PC-3 (cell line): ENCODE measurements around the gene PMIS2. TPM values are rescaled to one million over a fixed set of nuclear protein-coding genes. Genes with fewer than 3 reads are reported as not detected.

Experiments
- ATAC-seq: fragments of 200-7000 bp; cut with Tn5 transposase; 2 replicates; pipeline ENCODE4 v1.9.1; 2020; ENCODE audit warnings: mild to moderate bottlenecking, moderate library complexity
- BruUV-seq: library from RNA; stranded (reverse); fragments of 400-500 nt; replicated peaks from 2 replicates; lab custom pipeline; 2021; lab: Mats Ljungman, UMichigan
- CTCF ChIA-PET: fragments of 300-600 bp; sonication (Branson Sonifier 250); formaldehyde crosslinking; loops from one replicate; lab custom pipeline; 2022; ENCODE audit warnings: antibody characterized with exemption; lab: Charles Lee
- POLR2A ChIA-PET: fragments of 300-600 bp; sonication (Branson Sonifier 250); formaldehyde crosslinking; loops from one replicate; lab custom pipeline; 2022; ENCODE audit warnings: antibody characterized with exemption; ENCODE audit not compliant: unreplicated experiment; lab: Charles Lee
- DNase-seq: peaks from one replicate; pipeline ENCODE4 v3.0.0-alpha.2; 2015
- H2AFZ ChIP-seq: fragments of 300-600 bp; sonication (generic); 2 replicates; pipeline ENCODE4 v1.6.0; 2016; ENCODE audit warnings: antibody characterized with exemption, low read length
- H3F3A ChIP-seq: fragments of 300-600 bp; sonication (generic); one replicate; pipeline ENCODE4 v1.6.0; 2017; ENCODE audit warnings: antibody characterized with exemption, low read length, control low read depth, mild to moderate bottlenecking; ENCODE audit not compliant: unreplicated experiment
- H3K27ac ChIP-seq: fragments of 300-600 bp; sonication (generic); 2 replicates; pipeline ENCODE4 v1.5.1; 2016; ENCODE audit warnings: mild to moderate bottlenecking, low read length
- H3K27me3 ChIP-seq: fragments of 300-600 bp; sonication (generic); 2 replicates; pipeline ENCODE4 v1.6.1; 2016; ENCODE audit warnings: low read length, mixed read lengths
- H3K36me3 ChIP-seq: fragments of 300-600 bp; sonication (generic); 2 replicates; pipeline ENCODE4 v1.6.1; 2016; ENCODE audit warnings: low read depth, mixed run types, low read length, mixed read lengths
- H3K4me1 ChIP-seq: fragments of 300-600 bp; sonication (generic); 2 replicates; pipeline ENCODE4 v1.5.1; 2016; ENCODE audit warnings: low read length; ENCODE audit not compliant: insufficient read depth
- H3K4me2 ChIP-seq: fragments of 300-600 bp; sonication (generic); 2 replicates; pipeline ENCODE4 v1.6.0; 2016; ENCODE audit warnings: low read length
- H3K4me3 ChIP-seq: fragments of 300-600 bp; sonication (generic); 2 replicates; pipeline ENCODE4 v1.5.1; 2016; ENCODE audit warnings: mild to moderate bottlenecking, low read length, mixed read lengths
- H3K79me2 ChIP-seq: fragments of 300-600 bp; sonication (generic); 2 replicates; pipeline ENCODE4 v1.6.1; 2017; ENCODE audit warnings: low read length, mixed read lengths
- H3K9ac ChIP-seq: fragments of 300-600 bp; sonication (generic); 2 replicates; pipeline ENCODE4 v1.6.0; 2016; ENCODE audit warnings: mild to moderate bottlenecking, low read length
- H3K9me2 ChIP-seq: fragments of 300-600 bp; sonication (generic); replicated peaks from 2 replicates; pipeline ENCODE4 v1.6.1; 2016; ENCODE audit warnings: mixed run types, low read length, mixed read lengths
- H3K9me3 ChIP-seq: fragments of 300-600 bp; sonication (generic); 2 replicates; pipeline ENCODE4 v1.6.1; 2016; ENCODE audit warnings: low read length, mixed read lengths
- H4K20me1 ChIP-seq: fragments of 300-600 bp; sonication (generic); 2 replicates; pipeline ENCODE4 v1.6.1; 2016; ENCODE audit warnings: low read length, mixed read lengths
- EZH2 ChIP-seq: fragments of 300-600 bp; sonication (generic); IDR thresholded peaks from one replicate; pipeline ENCODE4 v1.6.1; 2017; ENCODE audit warnings: antibody characterized with exemption, mild to moderate bottlenecking, low read length; ENCODE audit not compliant: unreplicated experiment
- EZH2phosphoT487 ChIP-seq: fragments of 300-600 bp; sonication (generic); IDR thresholded peaks from 2 replicates; pipeline ENCODE4 v1.6.1; 2018; ENCODE audit warnings: mild to moderate bottlenecking, antibody characterized with exemption, low read length, borderline replicate concordance
- intact Hi-C: fragments of 100-400 bp; cut with micrococcal nuclease; formaldehyde crosslinking; loops from 2 replicates; pipeline ENCODE4 v1.9.0; 2023
- total RNA-seq: library from RNA; depleted of rRNA; stranded (reverse); fragments of >200 nt; gene quantifications from 2 replicates; pipeline ENCODE4 v1.2.3, GENCODE V29; 2014
- TF ChIP-seq, protein P1 (sequence below): fragments of 300-600 bp; sonication (generic); conservative IDR thresholded peaks from 2 replicates; pipeline ENCODE4 v1.5.1; 2017; ENCODE audit warnings: antibody characterized with exemption, low read depth, mild to moderate bottlenecking, low read length

The PMIS2 gene
- total RNA-seq, 1 experiment from 2014 or later: not detected

DNA sequence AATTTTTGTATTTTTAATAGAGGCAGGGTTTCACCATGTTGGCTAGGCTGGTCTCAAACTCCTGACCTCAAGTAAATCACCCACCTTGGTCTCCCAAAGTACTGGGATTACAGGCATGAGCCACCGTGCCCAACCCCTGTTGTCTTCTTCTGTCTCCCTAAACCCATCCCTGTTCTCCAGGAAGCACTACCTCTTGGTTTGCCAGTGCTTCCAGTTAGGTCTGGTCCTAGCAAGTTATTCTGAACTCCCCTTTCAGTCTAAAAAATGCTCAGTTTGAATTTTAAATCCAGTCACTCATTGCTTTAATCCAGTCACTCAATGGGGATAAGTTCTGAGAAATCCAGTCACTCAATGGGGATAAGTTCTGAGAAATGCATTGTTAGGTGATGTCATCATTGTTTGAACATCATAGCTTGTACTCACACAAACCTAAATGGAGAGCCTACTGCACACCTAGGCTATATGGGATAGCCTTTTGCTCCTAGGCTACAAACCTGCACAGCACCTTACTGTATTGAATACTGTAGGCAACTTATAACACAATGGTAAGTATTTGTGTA lies 14.5 kb upstream of the PMIS2 start:
- ChIA-PET POLR2A (no interaction called here), CTCF (no interaction called here)
- intact Hi-C loops: no loop called here
- Histone ChIP-seq H3K4me3 (no peak overlapping the region), H2AFZ (no peak overlapping the region), H3K27me3 (no peaks in the 10 kb centered on the region), H3K79me2 (no peaks in the 10 kb centered on the region), H3K9ac (no peak overlapping the region), H3K9me3 (no peaks in the 10 kb centered on the region), H3K27ac (no peak overlapping the region), H3K4me2 (no peak overlapping the region), H3F3A (no peaks in the 10 kb centered on the region), H4K20me1 (no peaks in the 10 kb centered on the region), H3K4me1 (no peaks in the 10 kb centered on the region), H3K9me2 (no peaks in the 10 kb centered on the region), H3K36me3 (no peaks in the 10 kb centered on the region)
- no peak for TF ChIP-seq EZH2phosphoT487
- TF ChIP-seq, protein P1, sequence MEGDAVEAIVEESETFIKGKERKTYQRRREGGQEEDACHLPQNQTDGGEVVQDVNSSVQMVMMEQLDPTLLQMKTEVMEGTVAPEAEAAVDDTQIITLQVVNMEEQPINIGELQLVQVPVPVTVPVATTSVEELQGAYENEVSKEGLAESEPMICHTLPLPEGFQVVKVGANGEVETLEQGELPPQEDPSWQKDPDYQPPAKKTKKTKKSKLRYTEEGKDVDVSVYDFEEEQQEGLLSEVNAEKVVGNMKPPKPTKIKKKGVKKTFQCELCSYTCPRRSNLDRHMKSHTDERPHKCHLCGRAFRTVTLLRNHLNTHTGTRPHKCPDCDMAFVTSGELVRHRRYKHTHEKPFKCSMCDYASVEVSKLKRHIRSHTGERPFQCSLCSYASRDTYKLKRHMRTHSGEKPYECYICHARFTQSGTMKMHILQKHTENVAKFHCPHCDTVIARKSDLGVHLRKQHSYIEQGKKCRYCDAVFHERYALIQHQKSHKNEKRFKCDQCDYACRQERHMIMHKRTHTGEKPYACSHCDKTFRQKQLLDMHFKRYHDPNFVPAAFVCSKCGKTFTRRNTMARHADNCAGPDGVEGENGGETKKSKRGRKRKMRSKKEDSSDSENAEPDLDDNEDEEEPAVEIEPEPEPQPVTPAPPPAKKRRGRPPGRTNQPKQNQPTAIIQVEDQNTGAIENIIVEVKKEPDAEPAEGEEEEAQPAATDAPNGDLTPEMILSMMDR: no peak
- TF ChIP-seq EZH2: no peak
- DNase-seq: no peak
- ATAC-seq: no peak
- BruUV-seq: no TSS peak

- H3K36me3 ChIP-seq: no peaks in the 10 kb centered on the region
- H3K4me2 ChIP-seq: no peak overlapping the region
- no peaks in the 10 kb centered on the region for H3K27me3 ChIP-seq
- H4K20me1 ChIP-seq: no peaks in the 10 kb centered on the region
- BruUV-seq: no TSS peak
- intact Hi-C loops: no loop called here
- TF ChIP-seq EZH2phosphoT487 (no peak), EZH2 (no peak)
- TF ChIP-seq, protein P1: no peak
- DNase-seq (no peak), ATAC-seq (no peak)
- no peaks in the 10 kb centered on the region for H3K79me2 ChIP-seq
- no peak overlapping the region for H3K27ac ChIP-seq
- H3K9me2 ChIP-seq: no peaks in the 10 kb centered on the region
- H3F3A ChIP-seq: no peaks in the 10 kb centered on the region
- H3K4me1 ChIP-seq: no peaks in the 10 kb centered on the region
- H3K9ac ChIP-seq: no peak overlapping the region
- no peak overlapping the region for H2AFZ ChIP-seq
- no peaks in the 10 kb centered on the region for H3K9me3 ChIP-seq
- POLR2A ChIA-PET: no interaction called here
- CTCF ChIA-PET: no interaction called here
- no peak overlapping the region for H3K4me3 ChIP-seq
Observed at GRCh38 chr19:35577918-35578317, 8.1 kb upstream of the PMIS2 start.

- H4K20me1 ChIP-seq: no peaks in the 10 kb centered on the region
- H3K4me2 ChIP-seq: no peak overlapping the region
- H3K9me3 ChIP-seq: no peaks in the 10 kb centered on the region
- no peaks in the 10 kb centered on the region for H3K9me2 ChIP-seq
- H3K27me3 ChIP-seq: no peaks in the 10 kb centered on the region
- H3K27ac ChIP-seq: no peak overlapping the region
- intact Hi-C loops: no loop called here
- no peak overlapping the region for H2AFZ ChIP-seq
- ChIA-PET POLR2A (no interaction called here), CTCF (no interaction called here)
- TF ChIP-seq EZH2 (no peak), EZH2phosphoT487 (no peak)
- TF ChIP-seq, protein P1: no peak
- no peaks in the 10 kb centered on the region for H3K79me2 ChIP-seq
- H3F3A ChIP-seq: no peaks in the 10 kb centered on the region
- DNase-seq (no peak), ATAC-seq (no peak)
- H3K4me3 ChIP-seq: no peak overlapping the region
- H3K4me1 ChIP-seq: no peaks in the 10 kb centered on the region
- no peak overlapping the region for H3K9ac ChIP-seq
- H3K36me3 ChIP-seq: no peaks in the 10 kb centered on the region
- no TSS peak for BruUV-seq
Observed at GRCh38 chr19:35578707-35579106, 7.3 kb upstream of the PMIS2 start.
